WTC11 (cell line): ENCODE measurements around the gene SLC16A9. TPM values are rescaled to one million over a fixed set of nuclear protein-coding genes. Genes with fewer than 3 reads are reported as not detected.

Source experiments
- ATAC-seq: fragments of 200-7000 bp; cut with Tn5 transposase; 2 replicates; pipeline ENCODE4 v1.10.0; 2021; ENCODE audit warnings: mild to moderate bottlenecking, moderate library complexity
- CTCF ChIA-PET: fragments of 300-600 bp; sonication (Branson Sonifier 250); formaldehyde crosslinking; loops from one replicate; lab custom pipeline; 2021; ENCODE audit warnings: antibody characterized with exemption; lab: Charles Lee
- POLR2A ChIA-PET: fragments of 350-600 bp; sonication (Branson Sonifier 250); formaldehyde crosslinking; loops from one replicate; lab custom pipeline; 2021; ENCODE audit warnings: antibody characterized with exemption; lab: Charles Lee
- DNase-seq: peaks from one replicate; pipeline ENCODE4 v3.0.0; 2021; ENCODE audit warnings: low spot score
- H3K27ac Mint-ChIP-seq: 2 replicates; pipeline ENCODE4 v1.8.0; 2021; ENCODE audit warnings: mixed read lengths
- H3K27me3 Mint-ChIP-seq: 2 replicates; pipeline ENCODE4 v1.8.0; 2021; ENCODE audit warnings: low read depth, mild to moderate bottlenecking, moderate library complexity, mixed read lengths
- H3K36me3 Mint-ChIP-seq: 2 replicates; pipeline ENCODE4 v1.8.0; 2021; ENCODE audit warnings: mixed read lengths
- H3K4me1 Mint-ChIP-seq: 2 replicates; pipeline ENCODE4 v1.8.0; 2022; ENCODE audit warnings: mixed read lengths
- H3K4me3 Mint-ChIP-seq: 2 replicates; pipeline ENCODE4 v1.8.0; 2021; ENCODE audit warnings: mild to moderate bottlenecking, moderate library complexity, mixed read lengths
- H3K9me3 Mint-ChIP-seq: 2 replicates; pipeline ENCODE4 v1.8.0; 2021; ENCODE audit warnings: mixed read lengths
- ATF1 ChIP-seq: sonication (generic); formaldehyde crosslinking; IDR thresholded peaks from 2 replicates; pipeline ENCODE4 v1.8.1; 2023; ENCODE audit warnings: mild to moderate bottlenecking, moderate library complexity, missing genetic modification reagents
- EMX1 ChIP-seq: fragments of 250-450 bp; sonication (Bioruptor Pico); IDR thresholded peaks from 2 replicates; pipeline ENCODE4 v1.8.0; 2021; ENCODE audit warnings: mild to moderate bottlenecking
- NFATC4 ChIP-seq: fragments of 250-450 bp; sonication (Bioruptor Pico); IDR thresholded peaks from 2 replicates; pipeline ENCODE4 v1.9.0; 2021; ENCODE audit warnings: mild to moderate bottlenecking
- NR3C1 ChIP-seq: sonication (generic); formaldehyde crosslinking; conservative IDR thresholded peaks from 2 replicates; pipeline ENCODE4 v1.8.1; 2023; ENCODE audit warnings: low read depth, mild to moderate bottlenecking, missing genetic modification reagents
- OVOL2 ChIP-seq: fragments of 250-450 bp; sonication (Bioruptor Pico); IDR thresholded peaks from 2 replicates; pipeline ENCODE4 v1.9.0; 2021; ENCODE audit warnings: mild to moderate bottlenecking, borderline replicate concordance
- ZBTB21 ChIP-seq: sonication (generic); formaldehyde crosslinking; IDR thresholded peaks from 2 replicates; pipeline ENCODE4 v1.8.1; 2023; ENCODE audit warnings: mild to moderate bottlenecking, missing genetic modification reagents, borderline replicate concordance
- ZNF263 ChIP-seq: sonication (generic); formaldehyde crosslinking; IDR thresholded peaks from 2 replicates; pipeline ENCODE4 v1.8.1; 2022; ENCODE audit warnings: low read depth, mild to moderate bottlenecking, moderate library complexity, missing genetic modification reagents
- ZNF317 ChIP-seq: sonication (generic); formaldehyde crosslinking; IDR thresholded peaks from 2 replicates; pipeline ENCODE4 v1.8.1; 2023; ENCODE audit warnings: low read depth, mild to moderate bottlenecking, moderate library complexity, missing genetic modification reagents, borderline replicate concordance
- total RNA-seq: library from RNA; stranded (reverse); gene quantifications from 3 replicates; pipeline ENCODE4 v1.2.3, GENCODE V29; 2021
- TF ChIP-seq, protein P1 (sequence below): sonication (generic); formaldehyde crosslinking; conservative IDR thresholded peaks from 2 replicates; pipeline ENCODE4 v1.8.1; 2023; ENCODE audit warnings: mild to moderate bottlenecking, low read depth, missing genetic modification reagents, moderate library complexity
- TF ChIP-seq, protein P2 (sequence below): sonication (generic); formaldehyde crosslinking; IDR thresholded peaks from 2 replicates; pipeline ENCODE4 v1.8.0; 2022; ENCODE audit warnings: mild to moderate bottlenecking, missing genetic modification reagents
- TF ChIP-seq, protein P3 (sequence below): sonication (generic); formaldehyde crosslinking; IDR thresholded peaks from 2 replicates; pipeline ENCODE4 v1.8.0; 2023; ENCODE audit warnings: missing genetic modification reagents
- TF ChIP-seq, protein P4 (sequence below): sonication (generic); formaldehyde crosslinking; IDR thresholded peaks from 2 replicates; pipeline ENCODE4 v1.8.1; 2023; ENCODE audit warnings: mild to moderate bottlenecking, moderate library complexity, missing genetic modification reagents
- TF ChIP-seq, protein P5 (sequence below): sonication (generic); formaldehyde crosslinking; IDR thresholded peaks from 2 replicates; pipeline ENCODE4 v1.8.1; 2022; ENCODE audit warnings: low read depth, missing genetic modification reagents, borderline replicate concordance
- TF ChIP-seq, protein P6 (sequence below): sonication (generic); formaldehyde crosslinking; IDR thresholded peaks from 2 replicates; pipeline ENCODE4 v1.8.1; 2023; ENCODE audit warnings: mild to moderate bottlenecking, missing genetic modification reagents, borderline replicate concordance
- TF ChIP-seq, protein P7 (sequence below): fragments of 200-600 bp; IDR thresholded peaks from 2 replicates; pipeline ENCODE4 v1.8.0; 2022; ENCODE audit warnings: antibody characterized with exemption
- TF ChIP-seq, protein P8 (sequence below): sonication (generic); formaldehyde crosslinking; IDR thresholded peaks from 2 replicates; pipeline ENCODE4 v1.8.1; 2022; ENCODE audit warnings: mild to moderate bottlenecking, missing genetic modification reagents, moderate library complexity, borderline replicate concordance
- TF ChIP-seq, protein P9 (sequence below): sonication (generic); formaldehyde crosslinking; IDR thresholded peaks from 2 replicates; pipeline ENCODE4 v1.8.1; 2023; ENCODE audit warnings: mild to moderate bottlenecking, missing genetic modification reagents
- TF ChIP-seq, protein P10 (sequence below): sonication (generic); formaldehyde crosslinking; IDR thresholded peaks from 2 replicates; pipeline ENCODE4 v1.8.1; 2022; ENCODE audit warnings: mild to moderate bottlenecking, moderate library complexity, missing genetic modification reagents

SLC16A9 gene
- total RNA-seq, 1 experiment from 2014 or later = 4.0 TPM

DNA sequence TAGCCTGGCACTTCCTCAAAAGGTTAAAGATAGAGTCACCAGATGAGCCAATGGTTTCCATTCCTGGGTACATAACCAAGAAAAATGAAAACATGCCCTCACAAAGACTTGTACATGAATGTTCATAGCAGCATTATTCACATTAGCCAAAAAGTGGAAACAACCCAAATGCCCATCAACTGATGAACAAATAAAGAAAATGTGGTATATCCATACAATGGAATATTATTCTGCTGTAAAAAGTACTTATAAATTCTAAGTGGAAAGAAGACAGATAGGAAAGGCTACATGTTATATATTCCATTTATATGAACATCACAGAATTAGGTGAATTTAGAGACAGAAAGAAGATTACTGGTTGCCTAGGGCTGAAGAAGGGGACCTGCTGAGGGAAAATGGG is 10.7 kb upstream of the SLC16A9 start:
- no peaks in the 10 kb centered on the region for H3K4me1 Mint-ChIP-seq
- H3K27ac Mint-ChIP-seq = no peak overlapping the region
- DNase-seq = no peak
- H3K9me3 Mint-ChIP-seq = peaks cover 10% of the 10 kb centered on the region
- H3K4me3 Mint-ChIP-seq = no peak overlapping the region
- ATAC-seq = no peak
- H3K36me3 Mint-ChIP-seq = peaks cover 5% of the 10 kb centered on the region; the same call in 1 of the 2 replicates
- ChIA-PET CTCF (interaction anchor here (1.1 kb wide), 1 partner anchor 8 kb away, joined by 3 read pairs; no protein-coding TSS in a partner anchor), POLR2A (no interaction called here)
- H3K27me3 Mint-ChIP-seq = no peaks in the 10 kb centered on the region
- no peak for TF ChIP-seq EMX1
- no peak for TF ChIP-seq ZNF263 (CRISPR knock-in tag)
- TF ChIP-seq ZBTB21 (CRISPR knock-in tag) = no peak
- TF ChIP-seq, protein P1, sequence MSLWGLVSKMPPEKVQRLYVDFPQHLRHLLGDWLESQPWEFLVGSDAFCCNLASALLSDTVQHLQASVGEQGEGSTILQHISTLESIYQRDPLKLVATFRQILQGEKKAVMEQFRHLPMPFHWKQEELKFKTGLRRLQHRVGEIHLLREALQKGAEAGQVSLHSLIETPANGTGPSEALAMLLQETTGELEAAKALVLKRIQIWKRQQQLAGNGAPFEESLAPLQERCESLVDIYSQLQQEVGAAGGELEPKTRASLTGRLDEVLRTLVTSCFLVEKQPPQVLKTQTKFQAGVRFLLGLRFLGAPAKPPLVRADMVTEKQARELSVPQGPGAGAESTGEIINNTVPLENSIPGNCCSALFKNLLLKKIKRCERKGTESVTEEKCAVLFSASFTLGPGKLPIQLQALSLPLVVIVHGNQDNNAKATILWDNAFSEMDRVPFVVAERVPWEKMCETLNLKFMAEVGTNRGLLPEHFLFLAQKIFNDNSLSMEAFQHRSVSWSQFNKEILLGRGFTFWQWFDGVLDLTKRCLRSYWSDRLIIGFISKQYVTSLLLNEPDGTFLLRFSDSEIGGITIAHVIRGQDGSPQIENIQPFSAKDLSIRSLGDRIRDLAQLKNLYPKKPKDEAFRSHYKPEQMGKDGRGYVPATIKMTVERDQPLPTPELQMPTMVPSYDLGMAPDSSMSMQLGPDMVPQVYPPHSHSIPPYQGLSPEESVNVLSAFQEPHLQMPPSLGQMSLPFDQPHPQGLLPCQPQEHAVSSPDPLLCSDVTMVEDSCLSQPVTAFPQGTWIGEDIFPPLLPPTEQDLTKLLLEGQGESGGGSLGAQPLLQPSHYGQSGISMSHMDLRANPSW (CRISPR knock-in tag) = no peak
- TF ChIP-seq, protein P2, sequence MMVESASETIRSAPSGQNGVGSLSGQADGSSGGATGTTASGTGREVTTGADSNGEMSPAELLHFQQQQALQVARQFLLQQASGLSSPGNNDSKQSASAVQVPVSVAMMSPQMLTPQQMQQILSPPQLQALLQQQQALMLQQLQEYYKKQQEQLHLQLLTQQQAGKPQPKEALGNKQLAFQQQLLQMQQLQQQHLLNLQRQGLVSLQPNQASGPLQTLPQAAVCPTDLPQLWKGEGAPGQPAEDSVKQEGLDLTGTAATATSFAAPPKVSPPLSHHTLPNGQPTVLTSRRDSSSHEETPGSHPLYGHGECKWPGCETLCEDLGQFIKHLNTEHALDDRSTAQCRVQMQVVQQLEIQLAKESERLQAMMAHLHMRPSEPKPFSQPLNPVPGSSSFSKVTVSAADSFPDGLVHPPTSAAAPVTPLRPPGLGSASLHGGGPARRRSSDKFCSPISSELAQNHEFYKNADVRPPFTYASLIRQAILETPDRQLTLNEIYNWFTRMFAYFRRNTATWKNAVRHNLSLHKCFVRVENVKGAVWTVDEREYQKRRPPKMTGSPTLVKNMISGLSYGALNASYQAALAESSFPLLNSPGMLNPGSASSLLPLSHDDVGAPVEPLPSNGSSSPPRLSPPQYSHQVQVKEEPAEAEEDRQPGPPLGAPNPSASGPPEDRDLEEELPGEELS = no peak
- TF ChIP-seq ATF1 (CRISPR knock-in tag) = no peak
- no peak for TF ChIP-seq ZNF317 (CRISPR knock-in tag)
- TF ChIP-seq, protein P3, sequence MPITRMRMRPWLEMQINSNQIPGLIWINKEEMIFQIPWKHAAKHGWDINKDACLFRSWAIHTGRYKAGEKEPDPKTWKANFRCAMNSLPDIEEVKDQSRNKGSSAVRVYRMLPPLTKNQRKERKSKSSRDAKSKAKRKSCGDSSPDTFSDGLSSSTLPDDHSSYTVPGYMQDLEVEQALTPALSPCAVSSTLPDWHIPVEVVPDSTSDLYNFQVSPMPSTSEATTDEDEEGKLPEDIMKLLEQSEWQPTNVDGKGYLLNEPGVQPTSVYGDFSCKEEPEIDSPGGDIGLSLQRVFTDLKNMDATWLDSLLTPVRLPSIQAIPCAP = no peak
- TF ChIP-seq NR3C1 = no peak
- TF ChIP-seq OVOL2 (CRISPR knock-in tag) = no peak
- TF ChIP-seq, protein P4, sequence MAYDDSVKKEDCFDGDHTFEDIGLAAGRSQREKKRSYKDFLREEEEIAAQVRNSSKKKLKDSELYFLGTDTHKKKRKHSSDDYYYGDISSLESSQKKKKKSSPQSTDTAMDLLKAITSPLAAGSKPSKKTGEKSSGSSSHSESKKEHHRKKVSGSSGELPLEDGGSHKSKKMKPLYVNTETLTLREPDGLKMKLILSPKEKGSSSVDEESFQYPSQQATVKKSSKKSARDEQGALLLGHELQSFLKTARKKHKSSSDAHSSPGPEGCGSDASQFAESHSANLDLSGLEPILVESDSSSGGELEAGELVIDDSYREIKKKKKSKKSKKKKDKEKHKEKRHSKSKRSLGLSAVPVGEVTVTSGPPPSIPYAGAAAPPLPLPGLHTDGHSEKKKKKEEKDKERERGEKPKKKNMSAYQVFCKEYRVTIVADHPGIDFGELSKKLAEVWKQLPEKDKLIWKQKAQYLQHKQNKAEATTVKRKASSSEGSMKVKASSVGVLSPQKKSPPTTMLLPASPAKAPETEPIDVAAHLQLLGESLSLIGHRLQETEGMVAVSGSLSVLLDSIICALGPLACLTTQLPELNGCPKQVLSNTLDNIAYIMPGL (CRISPR knock-in tag) = no peak
- TF ChIP-seq, protein P5, sequence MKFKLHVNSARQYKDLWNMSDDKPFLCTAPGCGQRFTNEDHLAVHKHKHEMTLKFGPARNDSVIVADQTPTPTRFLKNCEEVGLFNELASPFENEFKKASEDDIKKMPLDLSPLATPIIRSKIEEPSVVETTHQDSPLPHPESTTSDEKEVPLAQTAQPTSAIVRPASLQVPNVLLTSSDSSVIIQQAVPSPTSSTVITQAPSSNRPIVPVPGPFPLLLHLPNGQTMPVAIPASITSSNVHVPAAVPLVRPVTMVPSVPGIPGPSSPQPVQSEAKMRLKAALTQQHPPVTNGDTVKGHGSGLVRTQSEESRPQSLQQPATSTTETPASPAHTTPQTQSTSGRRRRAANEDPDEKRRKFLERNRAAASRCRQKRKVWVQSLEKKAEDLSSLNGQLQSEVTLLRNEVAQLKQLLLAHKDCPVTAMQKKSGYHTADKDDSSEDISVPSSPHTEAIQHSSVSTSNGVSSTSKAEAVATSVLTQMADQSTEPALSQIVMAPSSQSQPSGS (CRISPR knock-in tag) = no peak
- TF ChIP-seq, protein P6, sequence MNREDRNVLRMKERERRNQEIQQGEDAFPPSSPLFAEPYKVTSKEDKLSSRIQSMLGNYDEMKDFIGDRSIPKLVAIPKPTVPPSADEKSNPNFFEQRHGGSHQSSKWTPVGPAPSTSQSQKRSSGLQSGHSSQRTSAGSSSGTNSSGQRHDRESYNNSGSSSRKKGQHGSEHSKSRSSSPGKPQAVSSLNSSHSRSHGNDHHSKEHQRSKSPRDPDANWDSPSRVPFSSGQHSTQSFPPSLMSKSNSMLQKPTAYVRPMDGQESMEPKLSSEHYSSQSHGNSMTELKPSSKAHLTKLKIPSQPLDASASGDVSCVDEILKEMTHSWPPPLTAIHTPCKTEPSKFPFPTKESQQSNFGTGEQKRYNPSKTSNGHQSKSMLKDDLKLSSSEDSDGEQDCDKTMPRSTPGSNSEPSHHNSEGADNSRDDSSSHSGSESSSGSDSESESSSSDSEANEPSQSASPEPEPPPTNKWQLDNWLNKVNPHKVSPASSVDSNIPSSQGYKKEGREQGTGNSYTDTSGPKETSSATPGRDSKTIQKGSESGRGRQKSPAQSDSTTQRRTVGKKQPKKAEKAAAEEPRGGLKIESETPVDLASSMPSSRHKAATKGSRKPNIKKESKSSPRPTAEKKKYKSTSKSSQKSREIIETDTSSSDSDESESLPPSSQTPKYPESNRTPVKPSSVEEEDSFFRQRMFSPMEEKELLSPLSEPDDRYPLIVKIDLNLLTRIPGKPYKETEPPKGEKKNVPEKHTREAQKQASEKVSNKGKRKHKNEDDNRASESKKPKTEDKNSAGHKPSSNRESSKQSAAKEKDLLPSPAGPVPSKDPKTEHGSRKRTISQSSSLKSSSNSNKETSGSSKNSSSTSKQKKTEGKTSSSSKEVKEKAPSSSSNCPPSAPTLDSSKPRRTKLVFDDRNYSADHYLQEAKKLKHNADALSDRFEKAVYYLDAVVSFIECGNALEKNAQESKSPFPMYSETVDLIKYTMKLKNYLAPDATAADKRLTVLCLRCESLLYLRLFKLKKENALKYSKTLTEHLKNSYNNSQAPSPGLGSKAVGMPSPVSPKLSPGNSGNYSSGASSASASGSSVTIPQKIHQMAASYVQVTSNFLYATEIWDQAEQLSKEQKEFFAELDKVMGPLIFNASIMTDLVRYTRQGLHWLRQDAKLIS (CRISPR knock-in tag) = no peak
- no peak for TF ChIP-seq NFATC4
- TF ChIP-seq, protein P7, sequence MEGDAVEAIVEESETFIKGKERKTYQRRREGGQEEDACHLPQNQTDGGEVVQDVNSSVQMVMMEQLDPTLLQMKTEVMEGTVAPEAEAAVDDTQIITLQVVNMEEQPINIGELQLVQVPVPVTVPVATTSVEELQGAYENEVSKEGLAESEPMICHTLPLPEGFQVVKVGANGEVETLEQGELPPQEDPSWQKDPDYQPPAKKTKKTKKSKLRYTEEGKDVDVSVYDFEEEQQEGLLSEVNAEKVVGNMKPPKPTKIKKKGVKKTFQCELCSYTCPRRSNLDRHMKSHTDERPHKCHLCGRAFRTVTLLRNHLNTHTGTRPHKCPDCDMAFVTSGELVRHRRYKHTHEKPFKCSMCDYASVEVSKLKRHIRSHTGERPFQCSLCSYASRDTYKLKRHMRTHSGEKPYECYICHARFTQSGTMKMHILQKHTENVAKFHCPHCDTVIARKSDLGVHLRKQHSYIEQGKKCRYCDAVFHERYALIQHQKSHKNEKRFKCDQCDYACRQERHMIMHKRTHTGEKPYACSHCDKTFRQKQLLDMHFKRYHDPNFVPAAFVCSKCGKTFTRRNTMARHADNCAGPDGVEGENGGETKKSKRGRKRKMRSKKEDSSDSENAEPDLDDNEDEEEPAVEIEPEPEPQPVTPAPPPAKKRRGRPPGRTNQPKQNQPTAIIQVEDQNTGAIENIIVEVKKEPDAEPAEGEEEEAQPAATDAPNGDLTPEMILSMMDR = no peak
- TF ChIP-seq, protein P8, sequence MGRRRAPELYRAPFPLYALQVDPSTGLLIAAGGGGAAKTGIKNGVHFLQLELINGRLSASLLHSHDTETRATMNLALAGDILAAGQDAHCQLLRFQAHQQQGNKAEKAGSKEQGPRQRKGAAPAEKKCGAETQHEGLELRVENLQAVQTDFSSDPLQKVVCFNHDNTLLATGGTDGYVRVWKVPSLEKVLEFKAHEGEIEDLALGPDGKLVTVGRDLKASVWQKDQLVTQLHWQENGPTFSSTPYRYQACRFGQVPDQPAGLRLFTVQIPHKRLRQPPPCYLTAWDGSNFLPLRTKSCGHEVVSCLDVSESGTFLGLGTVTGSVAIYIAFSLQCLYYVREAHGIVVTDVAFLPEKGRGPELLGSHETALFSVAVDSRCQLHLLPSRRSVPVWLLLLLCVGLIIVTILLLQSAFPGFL (CRISPR knock-in tag) = no peak
- TF ChIP-seq, protein P9, sequence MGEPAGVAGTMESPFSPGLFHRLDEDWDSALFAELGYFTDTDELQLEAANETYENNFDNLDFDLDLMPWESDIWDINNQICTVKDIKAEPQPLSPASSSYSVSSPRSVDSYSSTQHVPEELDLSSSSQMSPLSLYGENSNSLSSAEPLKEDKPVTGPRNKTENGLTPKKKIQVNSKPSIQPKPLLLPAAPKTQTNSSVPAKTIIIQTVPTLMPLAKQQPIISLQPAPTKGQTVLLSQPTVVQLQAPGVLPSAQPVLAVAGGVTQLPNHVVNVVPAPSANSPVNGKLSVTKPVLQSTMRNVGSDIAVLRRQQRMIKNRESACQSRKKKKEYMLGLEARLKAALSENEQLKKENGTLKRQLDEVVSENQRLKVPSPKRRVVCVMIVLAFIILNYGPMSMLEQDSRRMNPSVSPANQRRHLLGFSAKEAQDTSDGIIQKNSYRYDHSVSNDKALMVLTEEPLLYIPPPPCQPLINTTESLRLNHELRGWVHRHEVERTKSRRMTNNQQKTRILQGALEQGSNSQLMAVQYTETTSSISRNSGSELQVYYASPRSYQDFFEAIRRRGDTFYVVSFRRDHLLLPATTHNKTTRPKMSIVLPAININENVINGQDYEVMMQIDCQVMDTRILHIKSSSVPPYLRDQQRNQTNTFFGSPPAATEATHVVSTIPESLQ (CRISPR knock-in tag) = no peak
- TF ChIP-seq, protein P10, sequence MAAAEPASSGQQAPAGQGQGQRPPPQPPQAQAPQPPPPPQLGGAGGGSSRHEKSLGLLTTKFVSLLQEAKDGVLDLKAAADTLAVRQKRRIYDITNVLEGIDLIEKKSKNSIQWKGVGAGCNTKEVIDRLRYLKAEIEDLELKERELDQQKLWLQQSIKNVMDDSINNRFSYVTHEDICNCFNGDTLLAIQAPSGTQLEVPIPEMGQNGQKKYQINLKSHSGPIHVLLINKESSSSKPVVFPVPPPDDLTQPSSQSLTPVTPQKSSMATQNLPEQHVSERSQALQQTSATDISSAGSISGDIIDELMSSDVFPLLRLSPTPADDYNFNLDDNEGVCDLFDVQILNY (CRISPR knock-in tag) = no peak
